GM18868 (cell line): ENCODE data around the gene SERF2.
A peak's percentile ranks its signal among the peaks of the same experiment; 100 is the strongest.
"Not testable (repeated sequence)": the region's sequence is repeated elsewhere in the genome, so short reads cannot be mapped to it uniquely, and the experiment has no call there.

Source experiments
- ATAC-seq: cut with Tn5 transposase; IDR thresholded peaks from one replicate; pipeline ENCODE4 v1.9.1; 2021; ENCODE audit warnings: mild to moderate bottlenecking, moderate library complexity; ENCODE audit not compliant: unreplicated experiment

SERF2 gene

GRCh38 chr15:43792761-43793476 is 799 bp downstream of the SERF2 start:
- no peak for ATAC-seq

GRCh38 chr15:43793647-43794046 is 1.5 kb downstream of the SERF2 start:
- ATAC-seq = no peak

- ATAC-seq = no peak
Measured at GRCh38 chr15:43794269-43795037, 2.3 kb downstream of the SERF2 start.

- no peak for ATAC-seq
Measured at GRCh38 chr15:43795197-43795596, 3.1 kb downstream of the SERF2 start.

GRCh38 chr15:43795997-43796396 is 3.9 kb downstream of the SERF2 start:
- no peak for ATAC-seq

GRCh38 chr15:43796566-43796965 is 4.4 kb downstream of the SERF2 start:
- ATAC-seq = no peak

- peak; percentile 39 for ATAC-seq
Measured at GRCh38 chr15:43799209-43799944, 7.3 kb downstream of the SERF2 start.

GRCh38 chr15:43799945-43800285 is 7.8 kb downstream of the SERF2 start, which contains the start of gene SERINC4:
TSS of gene SERINC4 (minus strand) at chr15:43800220. CDS start at chr15:43799986, 234 bp downstream.
- ATAC-seq = no peak

- ATAC-seq = peak; percentile 76
Measured at GRCh38 chr15:43800286-43801141, 8.4 kb downstream of the SERF2 start, which contains the start of gene HYPK. TSS of gene HYPK (plus strand) at chr15:43800599. CDS start at chr15:43800623, 24 bp downstream.

- ATAC-seq = not testable (repeated sequence)
Measured at GRCh38 chr15:43802676-43803075, 10.6 kb downstream of the SERF2 start.

- ATAC-seq = peak; percentile 4
Measured at GRCh38 chr15:43808435-43808950, 16.4 kb downstream of the SERF2 start.

- ATAC-seq = peak; percentile 83
Measured at GRCh38 chr15:43808960-43809678, 17.0 kb downstream of the SERF2 start.

- ATAC-seq = not testable (repeated sequence)
Measured at GRCh38 chr15:43815064-43815463, 22.9 kb downstream of the SERF2 start.

- ATAC-seq = no peak
Measured at GRCh38 chr15:43821505-43821904, 29.4 kb downstream of the SERF2 start.

- ATAC-seq = peak; percentile 84
Measured at GRCh38 chr15:43824302-43825246, 32.5 kb downstream of the SERF2 start, which contains the start of gene MFAP1. TSS of gene MFAP1 (minus strand) at chr15:43824690. CDS start at chr15:43824569, 121 bp downstream.

GRCh38 chr15:43825305-43825704 is 33.2 kb downstream of the SERF2 start:
- not testable (repeated sequence) for ATAC-seq

GRCh38 chr15:43826029-43826507 is 33.9 kb downstream of the SERF2 start:
- ATAC-seq = no peak
